ENCODE data around the gene NUFIP1. TPM values are rescaled to one million over a fixed set of nuclear protein-coding genes. Genes with fewer than 3 reads are reported as not detected.
"Not testable (repeated sequence)": the region's sequence is repeated elsewhere in the genome, so short reads cannot be mapped to it uniquely, and the experiment has no call there.

NUFIP1 gene
- total RNA-seq, 1 donor from 2014 or later: 5.5 TPM

- no peak for DNase-seq (ENCODE audit: low read depth)
- TF ChIP-seq CTCF (conservative IDR thresholded peaks at IDR 0.05; ENCODE audit: low read depth, low read length): no peak
- no peak overlapping the region for H3K4me3 ChIP-seq (ENCODE audit: low read depth, low read length)
These were observed 86.5 kb downstream of the NUFIP1 start for GRCh38 chr13:44902738-44903137.

- no peak overlapping the region for H3K4me3 ChIP-seq (ENCODE audit: low read depth, low read length)
- no peak for TF ChIP-seq CTCF (conservative IDR thresholded peaks at IDR 0.05; ENCODE audit: low read depth, low read length)
- DNase-seq (ENCODE audit: low read depth): no peak
These were observed 89.3 kb downstream of the NUFIP1 start for GRCh38 chr13:44899967-44900366.

DNA sequence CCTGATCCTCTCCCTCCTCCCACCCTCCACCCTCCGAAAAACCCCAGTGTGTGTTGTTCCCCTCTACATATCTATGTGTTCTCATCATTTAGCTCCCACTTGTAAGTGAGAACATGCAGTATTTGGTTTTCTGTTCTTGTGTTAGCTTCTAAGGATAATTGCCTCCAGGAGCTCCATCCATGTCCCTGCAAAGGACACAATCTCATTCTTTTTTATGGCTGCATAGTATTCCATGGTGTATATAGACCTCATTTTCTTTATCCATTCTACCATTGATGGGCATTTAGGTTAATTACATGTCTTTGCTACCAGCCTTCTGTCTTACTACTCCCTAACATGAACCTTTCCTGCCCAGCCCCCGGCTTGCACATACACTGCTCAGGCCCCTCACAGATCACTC, 91.0 kb downstream of the NUFIP1 start:
- DNase-seq (ENCODE audit: low read depth); H3K4me3 ChIP-seq (ENCODE audit: low read depth, low read length): not testable (repeated sequence)

DNA sequence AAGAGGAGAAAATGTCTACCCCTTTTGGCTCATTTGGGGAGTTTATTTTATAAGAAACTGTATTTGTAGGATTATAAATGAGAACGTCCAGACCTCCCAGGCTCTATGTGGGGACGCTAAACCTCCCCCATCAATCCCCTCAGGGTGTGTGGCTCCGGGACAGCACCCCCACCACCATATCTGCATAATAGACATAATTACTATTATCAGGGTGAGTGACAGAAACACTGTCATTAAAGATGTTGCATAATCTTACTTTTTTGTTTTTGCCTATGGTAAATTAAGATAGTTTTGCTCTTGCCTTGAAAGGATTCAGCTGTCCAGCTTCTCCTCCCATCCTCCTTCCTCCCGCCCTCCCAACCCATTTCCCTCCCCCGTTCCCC, 93.3 kb downstream of the NUFIP1 start:
- DNase-seq (ENCODE audit: low read depth): no peak
- no peak overlapping the region for H3K4me3 ChIP-seq (ENCODE audit: low read depth, low read length)
- TF ChIP-seq CTCF (conservative IDR thresholded peaks at IDR 0.05; ENCODE audit: low read depth, low read length): no peak

DNA sequence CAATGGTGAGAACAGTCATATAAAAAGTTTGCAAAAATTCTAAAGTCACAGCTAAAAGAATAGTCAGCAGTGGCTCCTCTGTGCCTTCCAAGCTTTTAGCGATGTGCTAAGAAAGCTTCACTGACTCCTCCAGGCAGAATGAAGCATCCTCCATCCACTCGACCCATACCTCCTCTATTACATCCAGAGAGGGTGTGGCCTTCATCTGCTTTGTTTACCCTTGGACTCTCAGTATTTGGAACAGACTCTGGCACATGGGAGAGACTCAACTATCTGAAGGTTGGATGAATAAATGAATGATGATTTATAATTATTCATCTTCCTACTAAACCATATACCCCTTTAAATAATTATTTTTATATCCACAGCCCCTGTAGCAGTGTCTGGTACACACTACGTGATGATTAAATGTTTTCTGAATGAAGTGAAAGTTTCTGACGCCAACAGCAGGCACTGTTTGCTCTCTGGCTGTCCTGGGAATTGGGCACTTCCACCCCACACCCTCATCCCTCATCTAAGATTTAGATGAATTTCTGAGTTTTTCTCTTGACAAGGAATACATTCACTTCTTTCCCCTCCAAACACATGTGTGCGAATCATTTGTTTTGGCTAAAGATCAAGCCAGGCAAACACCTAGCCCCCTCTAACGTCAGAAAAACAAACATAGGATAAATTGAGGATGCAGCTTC, 93.9 kb downstream of the NUFIP1 start:
- TF ChIP-seq CTCF (conservative IDR thresholded peaks at IDR 0.05; ENCODE audit: low read depth, low read length): no peak
- no peak overlapping the region for H3K4me3 ChIP-seq (ENCODE audit: low read depth, low read length)
- DNase-seq (ENCODE audit: low read depth): no peak

- TF ChIP-seq CTCF (conservative IDR thresholded peaks at IDR 0.05; ENCODE audit: low read depth, low read length): no peak
- no peak overlapping the region for H3K4me3 ChIP-seq (ENCODE audit: low read depth, low read length)
- no peak for DNase-seq (ENCODE audit: low read depth)
These were observed 95.1 kb downstream of the NUFIP1 start for GRCh38 chr13:44894001-44894770.

Other genes with a start within 250 kb of the NUFIP1 start
- 19.4 and 19.8 TPM in 2 replicates for gene GPALPP1, start 67 bp upstream of the NUFIP1 start, total RNA-seq
- gene GTF2F2, start 131.0 kb upstream of the NUFIP1 start, total RNA-seq: 35.2 and 47.9 TPM in 2 replicates
- gene KCTD4, start 211.6 kb upstream of the NUFIP1 start, total RNA-seq: 0.22 and 0.63 TPM in 2 replicates

Data from epithelial cell of proximal tubule (primary cell).